Chondrocyte (in vitro differentiated cells): ENCODE data around the gene DNMT1. TPM values are rescaled to one million over a fixed set of nuclear protein-coding genes. Genes with fewer than 3 reads are reported as not detected.
A peak's percentile ranks its signal among the peaks of the same experiment; 100 is the strongest.

Experiments
- DNase-seq: peaks from one replicate; pipeline ENCODE4 v3.0.0; 2021; ENCODE audit warnings: mixed read lengths, low spot score
- H3K27ac Mint-ChIP-seq: one replicate; pipeline ENCODE4 v1.8.0; 2021; ENCODE audit warnings: mild to moderate bottlenecking, moderate library complexity, mixed read lengths; ENCODE audit not compliant: unreplicated experiment
- H3K27me3 Mint-ChIP-seq: 2 replicates; pipeline ENCODE4 v1.8.0; 2021; ENCODE audit warnings: low read depth, mixed read lengths
- H3K36me3 Mint-ChIP-seq: 2 replicates; pipeline ENCODE4 v1.8.0; 2021; ENCODE audit warnings: low read depth, mixed read lengths
- H3K4me1 Mint-ChIP-seq: 2 replicates; pipeline ENCODE4 v1.8.0; 2021; ENCODE audit warnings: low read depth, mild to moderate bottlenecking, mixed read lengths
- H3K4me3 Mint-ChIP-seq: one replicate; pipeline ENCODE4 v1.8.0; 2021; ENCODE audit warnings: mild to moderate bottlenecking, moderate library complexity, mixed read lengths; ENCODE audit not compliant: unreplicated experiment
- H3K9me3 Mint-ChIP-seq: 2 replicates; pipeline ENCODE4 v1.8.0; 2021; ENCODE audit warnings: low read depth, mixed read lengths
- CTCF ChIP-seq: fragments of 200-600 bp; sonication (generic); IDR thresholded peaks from 2 replicates; pipeline ENCODE4 v1.5.0; 2021; ENCODE audit warnings: antibody characterized with exemption, mild to moderate bottlenecking, moderate library complexity
- total RNA-seq: library from RNA; stranded (reverse); gene quantifications from 3 replicates; pipeline ENCODE4 v1.2.1, GENCODE V29; 2021

DNMT1 gene
- total RNA-seq, 1 donor from 2014 or later, result 47.8 TPM

GRCh38 chr19:10132905-10133304, 61.8 kb downstream of the DNMT1 start:
- no peak overlapping the region for H3K27ac Mint-ChIP-seq
- TF ChIP-seq CTCF, result no peak
- DNase-seq, result no peak
- H3K36me3 Mint-ChIP-seq, result peaks cover 9% of the 10 kb centered on the region
- H3K4me3 Mint-ChIP-seq, result no peak overlapping the region
- no peaks in the 10 kb centered on the region for H3K27me3 Mint-ChIP-seq
- no peaks in the 10 kb centered on the region for H3K4me1 Mint-ChIP-seq
- no peaks in the 10 kb centered on the region for H3K9me3 Mint-ChIP-seq

GRCh38 chr19:10126213-10126639, 68.5 kb downstream of the DNMT1 start:
- Mint-ChIP-seq H3K27me3 (no peaks in the 10 kb centered on the region), H3K4me1 (peaks cover 8% of the 10 kb centered on the region), H3K4me3 (no peak overlapping the region), H3K36me3 (peaks cover 3% of the 10 kb centered on the region), H3K27ac (no peak overlapping the region), H3K9me3 (peaks cover 3% of the 10 kb centered on the region)
- TF ChIP-seq CTCF, result no peak
- DNase-seq, result no peak

DNA sequence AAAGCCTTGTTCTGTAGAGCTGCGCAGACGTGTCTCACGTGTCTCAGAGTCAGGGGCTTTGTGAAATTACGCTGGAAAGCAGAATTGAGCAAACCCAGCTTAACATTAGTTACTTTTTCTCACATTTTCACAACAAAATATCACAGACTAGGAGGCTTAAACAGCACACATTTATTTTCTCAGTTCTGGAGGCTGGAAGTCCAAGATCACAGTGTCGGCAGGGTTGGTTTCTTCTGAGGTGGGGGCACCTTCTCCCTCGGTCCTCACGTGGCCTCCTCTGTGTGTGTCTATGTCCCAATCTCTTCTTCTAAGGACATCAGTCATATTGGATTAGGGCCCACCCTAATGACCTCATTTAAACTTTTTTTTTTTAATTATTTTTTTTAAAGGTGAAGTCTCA, 70.3 kb downstream of the DNMT1 start:
- no peak for DNase-seq
- H3K27me3 Mint-ChIP-seq, result no peaks in the 10 kb centered on the region
- no peak overlapping the region for H3K27ac Mint-ChIP-seq
- TF ChIP-seq CTCF, result no peak
- H3K4me3 Mint-ChIP-seq, result no peak overlapping the region
- peaks cover 19% of the 10 kb centered on the region for H3K4me1 Mint-ChIP-seq
- H3K36me3 Mint-ChIP-seq, result peaks cover 3% of the 10 kb centered on the region
- H3K9me3 Mint-ChIP-seq, result peaks cover 3% of the 10 kb centered on the region

DNA sequence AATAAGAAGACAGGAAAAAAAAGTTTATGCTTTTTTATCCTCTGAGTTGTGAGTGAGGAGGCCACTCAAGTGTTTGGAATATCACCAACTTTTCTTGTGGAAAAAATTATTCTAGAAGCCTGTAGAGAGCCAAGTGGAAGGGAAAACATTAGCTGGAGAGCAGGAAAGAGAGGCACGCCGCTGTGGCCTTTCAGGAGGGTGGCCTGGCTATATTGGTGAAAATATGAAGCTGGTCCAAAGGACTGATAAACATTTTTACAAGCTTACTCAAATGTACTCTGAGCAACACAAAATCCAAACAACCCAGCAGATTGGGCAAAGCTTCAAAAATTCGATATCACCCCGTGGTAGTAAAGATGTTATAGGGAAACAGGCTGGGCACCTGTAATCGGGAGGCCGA, 72.7 kb downstream of the DNMT1 start:
- Mint-ChIP-seq H3K27me3 (no peaks in the 10 kb centered on the region), H3K4me3 (no peak overlapping the region), H3K4me1 (peaks cover 27% of the 10 kb centered on the region), H3K36me3 (peaks cover 6% of the 10 kb centered on the region), H3K27ac (peak overlapping the region; percentile 32), H3K9me3 (peaks cover 3% of the 10 kb centered on the region)
- no peak for DNase-seq
- no peak for TF ChIP-seq CTCF

DNA sequence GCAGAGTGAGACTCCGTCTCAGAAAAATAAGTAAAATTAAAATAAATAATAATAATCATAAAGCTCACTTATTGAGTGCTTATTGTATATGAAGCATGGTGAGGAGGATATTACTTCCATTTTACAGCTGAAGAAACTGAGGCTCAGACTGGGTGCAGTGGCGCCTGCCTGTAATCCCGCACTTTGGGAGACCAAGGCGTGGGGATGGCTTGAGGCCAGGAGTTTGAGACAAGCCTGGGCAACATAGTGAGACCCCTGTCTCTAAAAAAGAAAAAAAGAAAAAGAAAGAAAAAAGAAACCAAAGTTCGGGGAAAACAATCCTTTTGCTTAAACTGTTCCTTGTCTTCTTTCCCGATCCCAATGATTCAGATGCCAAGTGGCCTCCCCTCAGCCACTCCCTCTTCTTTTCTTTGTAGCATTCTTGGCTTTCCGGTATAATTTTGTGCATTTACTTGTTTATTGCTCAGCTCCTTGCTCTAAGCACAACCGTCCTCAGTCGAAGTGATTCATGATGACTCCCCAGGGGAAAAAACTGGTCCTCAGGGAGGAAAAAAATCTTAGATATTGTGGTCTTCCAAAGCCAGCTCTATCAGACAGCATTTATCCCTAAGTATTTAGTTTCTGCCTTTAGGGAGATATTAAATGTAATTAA, 74.1 kb downstream of the DNMT1 start:
- Mint-ChIP-seq H3K27ac (peak overlapping the region; percentile 57), H3K4me3 (no peak overlapping the region), H3K36me3 (peaks cover 9% of the 10 kb centered on the region), H3K9me3 (peaks cover 3% of the 10 kb centered on the region), H3K4me1 (peaks cover 27% of the 10 kb centered on the region), H3K27me3 (no peaks in the 10 kb centered on the region)
- no peak for DNase-seq
- TF ChIP-seq CTCF, result no peak
